DOHH2 (cell line): Measurements from ENCODE around the gene S100B.

Experiments
- H3F3A ChIP-seq: fragments of 200-600 bp; sonication (generic), shearing (Covaris generic); 2 replicates; pipeline ENCODE4 v1.6.0; 2016; ENCODE audit warnings: antibody characterized with exemption, mild to moderate bottlenecking; ENCODE audit not compliant: control insufficient read depth, insufficient read depth
- H3K27ac ChIP-seq: fragments of 200-600 bp; sonication (generic); 2 replicates; pipeline ENCODE4 v1.5.1; 2014; ENCODE audit warnings: low read depth, mild to moderate bottlenecking, low read length, moderate library complexity
- H3K27me3 ChIP-seq: fragments of 200-600 bp; sonication (generic); 2 replicates; pipeline ENCODE4 v1.6.1; 2014; ENCODE audit warnings: mild to moderate bottlenecking, low read length, mixed read lengths; ENCODE audit not compliant: control insufficient read depth
- H3K36me3 ChIP-seq: fragments of 200-600 bp; sonication (generic); 2 replicates; pipeline ENCODE4 v1.6.1; 2014; ENCODE audit warnings: mild to moderate bottlenecking, low read length, moderate library complexity, mixed read lengths; ENCODE audit not compliant: control insufficient read depth
- H3K4me1 ChIP-seq: fragments of 200-600 bp; sonication (generic); 2 replicates; pipeline ENCODE4 v1.6.1; 2014; ENCODE audit warnings: mild to moderate bottlenecking, low read length, mixed read lengths; ENCODE audit not compliant: control insufficient read depth
- H3K4me2 ChIP-seq: fragments of 200-600 bp; sonication (generic); 2 replicates; pipeline ENCODE4 v1.6.0; 2014; ENCODE audit warnings: mild to moderate bottlenecking, low read length, moderate library complexity
- H3K4me3 ChIP-seq: fragments of 200-600 bp; sonication (generic); 2 replicates; pipeline ENCODE4 v1.5.1; 2014; ENCODE audit warnings: mild to moderate bottlenecking, low read length, mixed read lengths
- H3K79me2 ChIP-seq: fragments of 200-600 bp; sonication (generic); 2 replicates; pipeline ENCODE4 v1.6.1; 2014; ENCODE audit warnings: mild to moderate bottlenecking, low read length, mixed read lengths; ENCODE audit not compliant: control insufficient read depth
- H3K9me2 ChIP-seq: fragments of 200-600 bp; sonication (generic); replicated peaks from 2 replicates; pipeline ENCODE4 v1.6.1; 2014; ENCODE audit warnings: mild to moderate bottlenecking, low read length, mixed read lengths; ENCODE audit not compliant: control insufficient read depth
- H3K9me3 ChIP-seq: fragments of 200-600 bp; sonication (generic); 2 replicates; pipeline ENCODE4 v1.6.1; 2014; ENCODE audit warnings: antibody characterized with exemption, low read length, mixed read lengths; ENCODE audit not compliant: control insufficient read depth, insufficient read depth
- H4K20me1 ChIP-seq: fragments of 200-600 bp; sonication (generic); 2 replicates; pipeline ENCODE4 v1.6.0; 2014; ENCODE audit warnings: low read depth, mild to moderate bottlenecking, antibody characterized with exemption, low read length, moderate library complexity; ENCODE audit not compliant: control insufficient read depth, insufficient read depth
- CTCF ChIP-seq: fragments of 200-600 bp; sonication (generic); IDR thresholded peaks from one replicate; pipeline ENCODE4 v1.5.1; 2014; ENCODE audit warnings: antibody characterized with exemption, mild to moderate bottlenecking, low read depth, low read length; ENCODE audit not compliant: poor library complexity, severe bottlenecking
- EZH2phosphoT487 ChIP-seq: fragments of 200-600 bp; sonication (generic); IDR thresholded peaks from 2 replicates; pipeline ENCODE4 v1.6.1; 2017; ENCODE audit warnings: borderline replicate concordance, mild to moderate bottlenecking, antibody characterized with exemption, low read length, moderate library complexity, mixed read lengths

The S100B gene

GRCh38 chr21:46557469-46557868 lies 47.4 kb downstream of the S100B start:
- no peaks in the 10 kb centered on the region for H3K79me2 ChIP-seq
- no peak overlapping the region for H3K27ac ChIP-seq
- peaks cover 25% of the 10 kb centered on the region for H3K4me1 ChIP-seq
- H4K20me1 ChIP-seq = no peaks in the 10 kb centered on the region
- H3K9me2 ChIP-seq = no peaks in the 10 kb centered on the region
- no peaks in the 10 kb centered on the region for H3F3A ChIP-seq
- H3K4me2 ChIP-seq = no peak overlapping the region
- H3K36me3 ChIP-seq = no peaks in the 10 kb centered on the region; the same call in none of the 2 replicates
- no peaks in the 10 kb centered on the region for H3K27me3 ChIP-seq
- H3K4me3 ChIP-seq = no peak overlapping the region
- no peaks in the 10 kb centered on the region for H3K9me3 ChIP-seq
- TF ChIP-seq EZH2phosphoT487 (no peak), CTCF (no peak)

GRCh38 chr21:46556802-46557201 lies 48.1 kb downstream of the S100B start:
- no peak overlapping the region for H3K27ac ChIP-seq
- no peak overlapping the region for H3K4me3 ChIP-seq
- H3K36me3 ChIP-seq = no peaks in the 10 kb centered on the region; the same call in none of the 2 replicates
- H3K27me3 ChIP-seq = no peaks in the 10 kb centered on the region
- peaks cover 31% of the 10 kb centered on the region for H3K4me1 ChIP-seq
- H3K4me2 ChIP-seq = no peak overlapping the region
- no peaks in the 10 kb centered on the region for H3K79me2 ChIP-seq
- no peak for TF ChIP-seq EZH2phosphoT487
- TF ChIP-seq CTCF = no peak
- no peaks in the 10 kb centered on the region for H4K20me1 ChIP-seq
- no peaks in the 10 kb centered on the region for H3K9me2 ChIP-seq
- no peaks in the 10 kb centered on the region for H3K9me3 ChIP-seq
- H3F3A ChIP-seq = no peaks in the 10 kb centered on the region

GRCh38 chr21:46555678-46556077 lies 49.2 kb downstream of the S100B start:
- TF ChIP-seq EZH2phosphoT487 = no peak
- no peak for TF ChIP-seq CTCF
- Histone ChIP-seq H3K4me2 (no peak overlapping the region), H3K9me3 (no peaks in the 10 kb centered on the region), H3K4me3 (no peak overlapping the region), H3K36me3 (peaks cover 2% of the 10 kb centered on the region; the same call in 1 of the 2 replicates), H3K4me1 (peaks cover 39% of the 10 kb centered on the region), H3K27me3 (no peaks in the 10 kb centered on the region), H4K20me1 (no peaks in the 10 kb centered on the region), H3K27ac (no peak overlapping the region), H3K9me2 (no peaks in the 10 kb centered on the region), H3F3A (no peaks in the 10 kb centered on the region), H3K79me2 (no peaks in the 10 kb centered on the region)
